Transverse colon (tissue), 3 donors: ENCODE results near the gene HNRNPH3.

ENCODE experiments used
- EP300 ChIP-seq: sonication (generic); formaldehyde crosslinking; IDR thresholded peaks from one replicate; pipeline ENCODE4 v1.6.1; 2017; ENCODE audit warnings: antibody characterized with exemption, low read depth
- POLR2A ChIP-seq: fragments of 450-650 bp; IDR thresholded peaks from one replicate; pipeline ENCODE4 v1.6.1; 2016; ENCODE audit warnings: antibody characterized with exemption, mild to moderate bottlenecking, moderate library complexity
- TF ChIP-seq, protein P1 (sequence below), 5 experiments: fragments of 200-600 bp in 3 of 5; fragments of 450-650 bp in 2 of 5; sonication (generic) in 3 of 5; IDR thresholded peaks; 1 replicate in 2 of 5; 2 replicates in 3 of 5; pipeline ENCODE4 v1.5.1; 2016 to 2017; ENCODE audit warnings: antibody characterized with exemption in 5 of 5, inconsistent platforms in 3 of 5, mild to moderate bottlenecking in 2 of 5, moderate library complexity in 1 of 5

DNA sequence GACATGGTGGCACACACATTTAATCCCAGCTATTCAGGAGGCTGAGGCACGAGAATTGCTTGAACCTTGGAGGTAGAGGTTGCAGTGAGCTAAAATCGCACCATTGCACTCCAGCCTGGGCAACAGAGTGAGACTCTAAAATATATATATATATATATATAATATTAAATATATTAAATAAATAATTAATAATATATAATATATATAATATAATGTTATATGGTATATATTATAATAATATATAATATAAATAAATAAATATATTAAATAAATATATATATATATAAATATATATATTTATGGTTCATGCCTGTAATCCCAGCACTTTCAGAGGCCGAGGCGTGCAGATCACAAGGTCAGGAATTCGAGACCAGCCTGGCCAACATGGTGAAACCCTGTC lies 34.7 kb downstream of the HNRNPH3 start:
- TF ChIP-seq POLR2A: no peak
- TF ChIP-seq, protein P1, sequence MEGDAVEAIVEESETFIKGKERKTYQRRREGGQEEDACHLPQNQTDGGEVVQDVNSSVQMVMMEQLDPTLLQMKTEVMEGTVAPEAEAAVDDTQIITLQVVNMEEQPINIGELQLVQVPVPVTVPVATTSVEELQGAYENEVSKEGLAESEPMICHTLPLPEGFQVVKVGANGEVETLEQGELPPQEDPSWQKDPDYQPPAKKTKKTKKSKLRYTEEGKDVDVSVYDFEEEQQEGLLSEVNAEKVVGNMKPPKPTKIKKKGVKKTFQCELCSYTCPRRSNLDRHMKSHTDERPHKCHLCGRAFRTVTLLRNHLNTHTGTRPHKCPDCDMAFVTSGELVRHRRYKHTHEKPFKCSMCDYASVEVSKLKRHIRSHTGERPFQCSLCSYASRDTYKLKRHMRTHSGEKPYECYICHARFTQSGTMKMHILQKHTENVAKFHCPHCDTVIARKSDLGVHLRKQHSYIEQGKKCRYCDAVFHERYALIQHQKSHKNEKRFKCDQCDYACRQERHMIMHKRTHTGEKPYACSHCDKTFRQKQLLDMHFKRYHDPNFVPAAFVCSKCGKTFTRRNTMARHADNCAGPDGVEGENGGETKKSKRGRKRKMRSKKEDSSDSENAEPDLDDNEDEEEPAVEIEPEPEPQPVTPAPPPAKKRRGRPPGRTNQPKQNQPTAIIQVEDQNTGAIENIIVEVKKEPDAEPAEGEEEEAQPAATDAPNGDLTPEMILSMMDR (IDR thresholded peaks at IDR 0.05): no peak
- no peak for TF ChIP-seq EP300
